HL-60 (cell line): ENCODE data around the gene MACF1.

Experiments
- GABPA ChIP-seq: IDR thresholded peaks from 2 replicates; pipeline ENCODE4 v1.6.1; 2012; ENCODE audit warnings: low read depth
- POLR2AphosphoS5 ChIP-seq: IDR thresholded peaks from 2 replicates; pipeline ENCODE4 v1.6.1; 2012; ENCODE audit warnings: low read depth
- TF ChIP-seq, protein P1 (sequence below): IDR thresholded peaks from one replicate; pipeline ENCODE4 v1.5.1; 2011; ENCODE audit warnings: low read length, control low read depth, inconsistent platforms; ENCODE audit not compliant: insufficient read depth

DNA sequence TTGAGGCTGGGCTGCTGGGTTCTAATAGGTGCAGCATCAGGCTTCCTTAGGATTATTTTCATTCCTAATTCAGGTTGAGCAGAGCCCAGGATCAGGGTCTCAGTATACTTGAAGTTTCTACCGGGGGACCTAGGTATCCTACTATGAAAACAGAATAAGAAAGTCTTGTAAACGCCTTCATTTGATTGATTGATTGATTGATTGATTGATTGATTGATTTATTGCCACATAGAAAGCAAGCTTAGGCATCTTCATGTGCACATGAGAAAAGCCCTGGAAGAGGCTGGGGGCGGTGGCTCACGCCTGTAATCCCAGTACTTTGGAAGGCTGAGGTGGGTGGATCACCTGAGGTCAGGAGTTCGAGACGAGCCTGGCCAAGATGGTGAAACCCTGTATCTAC, 189.6 kb downstream of the MACF1 start:
- TF ChIP-seq, protein P1, sequence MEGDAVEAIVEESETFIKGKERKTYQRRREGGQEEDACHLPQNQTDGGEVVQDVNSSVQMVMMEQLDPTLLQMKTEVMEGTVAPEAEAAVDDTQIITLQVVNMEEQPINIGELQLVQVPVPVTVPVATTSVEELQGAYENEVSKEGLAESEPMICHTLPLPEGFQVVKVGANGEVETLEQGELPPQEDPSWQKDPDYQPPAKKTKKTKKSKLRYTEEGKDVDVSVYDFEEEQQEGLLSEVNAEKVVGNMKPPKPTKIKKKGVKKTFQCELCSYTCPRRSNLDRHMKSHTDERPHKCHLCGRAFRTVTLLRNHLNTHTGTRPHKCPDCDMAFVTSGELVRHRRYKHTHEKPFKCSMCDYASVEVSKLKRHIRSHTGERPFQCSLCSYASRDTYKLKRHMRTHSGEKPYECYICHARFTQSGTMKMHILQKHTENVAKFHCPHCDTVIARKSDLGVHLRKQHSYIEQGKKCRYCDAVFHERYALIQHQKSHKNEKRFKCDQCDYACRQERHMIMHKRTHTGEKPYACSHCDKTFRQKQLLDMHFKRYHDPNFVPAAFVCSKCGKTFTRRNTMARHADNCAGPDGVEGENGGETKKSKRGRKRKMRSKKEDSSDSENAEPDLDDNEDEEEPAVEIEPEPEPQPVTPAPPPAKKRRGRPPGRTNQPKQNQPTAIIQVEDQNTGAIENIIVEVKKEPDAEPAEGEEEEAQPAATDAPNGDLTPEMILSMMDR: no peak
- TF ChIP-seq POLR2AphosphoS5 (no peak), GABPA (no peak)
